Neural progenitor cell (in vitro differentiated cells): Measurements from ENCODE around the gene SMOC2.

Experiments
- CTCF ChIP-seq: fragments of 200-600 bp; sonication (generic); IDR thresholded peaks from 2 replicates; pipeline ENCODE4 v1.5.1; 2017; ENCODE audit warnings: antibody characterized with exemption, mild to moderate bottlenecking
- EZH2 ChIP-seq: fragments of 200-600 bp; sonication (generic); IDR thresholded peaks from 2 replicates; pipeline ENCODE4 v1.6.1; 2017; ENCODE audit warnings: antibody characterized with exemption, mild to moderate bottlenecking, moderate library complexity
- EZH2phosphoT487 ChIP-seq: fragments of 200-600 bp; sonication (generic); IDR thresholded peaks from 2 replicates; pipeline ENCODE4 v1.6.1; 2017; ENCODE audit warnings: antibody characterized with exemption

- TF ChIP-seq EZH2, result no peak
- TF ChIP-seq CTCF, result no peak
- TF ChIP-seq EZH2phosphoT487, result no peak
These were observed 105.2 kb downstream of the SMOC2 start for GRCh38 chr6:168546151-168546550.
